Dendritic cell treated with granulocyte-macrophage colony-stimulating factor and Interleukin-4, amounts not matched to agents 40 ng/mL and 50 ng/mL, for 4 days (primary cell): ENCODE measurements around the gene AXIN1.

Source experiments
- H3K27ac Mint-ChIP-seq: one replicate; pipeline ENCODE4 v1.8.0; 2022; ENCODE audit warnings: mild to moderate bottlenecking, mixed read lengths
- H3K27me3 Mint-ChIP-seq: one replicate; pipeline ENCODE4 v1.8.0; 2022; ENCODE audit warnings: mild to moderate bottlenecking, mixed read lengths
- H3K36me3 Mint-ChIP-seq: one replicate; pipeline ENCODE4 v1.8.0; 2022; ENCODE audit warnings: low read depth, mixed read lengths
- H3K4me1 Mint-ChIP-seq: one replicate; pipeline ENCODE4 v1.8.0; 2022; ENCODE audit warnings: low read depth, mixed read lengths
- H3K4me3 Mint-ChIP-seq: one replicate; pipeline ENCODE4 v1.8.0; 2022; ENCODE audit warnings: mild to moderate bottlenecking, moderate library complexity, mixed read lengths
- H3K9me3 Mint-ChIP-seq: one replicate; pipeline ENCODE4 v1.8.0; 2022; ENCODE audit warnings: mixed read lengths
- intact Hi-C: fragments of 100-400 bp; cut with micrococcal nuclease; formaldehyde crosslinking; loops from one replicate; pipeline ENCODE4 v1.15.0; 2022

Gene AXIN1

DNA sequence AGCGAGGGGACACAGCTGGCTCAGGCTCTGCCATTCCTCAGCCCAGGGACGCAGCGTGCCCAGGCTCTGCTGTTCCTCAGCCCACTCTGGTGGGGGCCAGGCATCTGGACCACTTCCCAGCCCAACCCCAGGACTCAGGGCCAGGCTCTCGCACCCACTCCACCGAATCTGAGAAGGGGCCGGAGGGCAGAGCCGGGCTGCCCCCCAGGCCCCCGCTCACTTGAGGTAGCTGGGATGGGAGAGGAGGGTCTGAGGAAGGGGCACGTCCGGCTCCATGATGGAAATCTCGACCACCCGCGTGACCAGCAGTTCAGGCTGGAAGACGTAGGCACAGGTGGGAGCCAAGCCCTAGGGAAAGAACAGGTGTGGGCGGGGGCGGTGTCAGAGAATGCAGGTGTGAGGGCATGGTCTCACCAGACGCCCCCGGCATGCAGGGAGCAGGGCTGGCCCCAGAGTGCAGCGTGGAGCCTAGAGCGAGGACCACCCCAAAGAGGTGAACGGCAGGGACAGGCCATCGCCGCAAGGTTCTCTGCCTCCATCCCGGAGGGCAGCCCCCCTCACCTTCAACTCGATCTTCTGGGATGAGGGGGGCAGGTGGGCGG lies 24.4 kb upstream of the AXIN1 start:
- H3K4me1 Mint-ChIP-seq = peaks cover 19% of the 10 kb centered on the region

DNA sequence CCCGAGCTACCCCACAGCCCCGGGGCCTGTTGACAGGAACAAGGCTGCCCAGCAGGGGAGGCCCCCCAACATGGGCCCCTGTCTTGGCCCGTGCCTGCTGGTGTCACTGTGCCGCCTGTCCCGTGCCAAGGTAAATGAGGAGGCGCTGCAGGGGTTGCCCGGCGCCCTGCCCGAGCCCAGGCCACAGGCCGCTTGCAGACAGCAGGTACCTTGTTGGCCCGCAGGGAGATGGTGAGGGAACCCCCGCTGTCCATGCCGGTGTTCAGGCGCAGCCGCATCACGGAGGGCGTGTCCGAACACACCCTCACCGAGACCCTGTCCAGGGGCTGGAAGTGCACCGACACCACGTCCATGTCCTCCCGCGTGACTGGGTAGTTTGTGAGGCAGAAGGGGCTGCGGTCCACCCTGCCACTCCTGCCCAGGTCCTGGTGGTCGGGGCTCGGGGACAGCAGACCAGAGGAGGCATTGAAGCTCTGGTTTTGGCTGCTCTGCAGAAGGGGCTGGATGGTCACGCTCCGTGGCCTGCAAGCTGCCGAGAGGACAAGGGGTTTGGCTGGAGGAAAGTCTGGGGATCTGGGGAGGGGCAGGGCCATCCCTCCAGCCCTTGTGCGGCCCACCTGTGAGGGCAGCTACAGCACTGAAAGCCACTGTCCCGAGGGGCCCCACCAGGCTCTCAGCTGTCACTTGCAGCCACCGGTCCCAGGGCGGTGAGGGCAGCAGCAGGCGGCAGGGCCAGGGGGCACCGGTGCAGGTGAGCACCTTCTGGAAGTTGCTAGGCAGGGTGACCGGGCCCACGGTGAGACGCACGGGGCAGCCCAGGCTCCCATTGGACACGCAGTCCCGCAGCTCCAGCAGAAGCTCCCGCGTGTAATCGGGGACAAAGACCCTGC lies 23.6 kb upstream of the AXIN1 start:
- H3K27me3 Mint-ChIP-seq = no peaks in the 10 kb centered on the region
- no peak overlapping the region for H3K27ac Mint-ChIP-seq
- H3K36me3 Mint-ChIP-seq = peaks cover 73% of the 10 kb centered on the region
- H3K4me3 Mint-ChIP-seq = no peak overlapping the region
- peaks cover 26% of the 10 kb centered on the region for H3K4me1 Mint-ChIP-seq
- intact Hi-C loops = no loop called here
- H3K9me3 Mint-ChIP-seq = no peaks in the 10 kb centered on the region

More for the DNA sequence above, 24.4 kb upstream of the AXIN1 start:
- no peaks in the 10 kb centered on the region for H3K9me3 Mint-ChIP-seq
- no peaks in the 10 kb centered on the region for H3K27me3 Mint-ChIP-seq
- no peak overlapping the region for H3K4me3 Mint-ChIP-seq
- H3K36me3 Mint-ChIP-seq = peaks cover 67% of the 10 kb centered on the region
- intact Hi-C loops = no loop called here
- H3K27ac Mint-ChIP-seq = no peak overlapping the region

GRCh38 chr16:375212-375611 lies 22.7 kb upstream of the AXIN1 start:
- intact Hi-C loops = no loop called here
- Mint-ChIP-seq H3K27ac (no peak overlapping the region), H3K4me1 (peaks cover 31% of the 10 kb centered on the region), H3K4me3 (no peak overlapping the region), H3K9me3 (no peaks in the 10 kb centered on the region), H3K36me3 (peaks cover 76% of the 10 kb centered on the region), H3K27me3 (no peaks in the 10 kb centered on the region)

DNA sequence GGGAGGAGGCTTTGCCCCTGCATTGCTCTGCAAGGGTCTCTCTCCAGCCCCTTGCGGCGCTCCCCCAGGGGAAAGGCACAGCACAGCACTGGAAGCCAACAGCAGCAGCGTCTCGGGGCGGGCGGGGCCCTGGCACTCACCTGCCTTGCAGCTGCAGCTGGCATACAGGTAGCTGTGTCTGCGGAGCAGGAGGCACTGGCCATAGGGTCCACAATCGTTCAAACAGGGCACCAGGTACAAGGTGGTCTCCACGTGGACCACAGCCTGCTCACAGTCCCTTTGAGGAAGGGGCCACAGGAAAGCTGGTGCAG lies 22.0 kb upstream of the AXIN1 start:
- Mint-ChIP-seq H3K9me3 (no peaks in the 10 kb centered on the region), H3K4me3 (no peak overlapping the region), H3K27me3 (no peaks in the 10 kb centered on the region), H3K27ac (no peak overlapping the region), H3K4me1 (peaks cover 30% of the 10 kb centered on the region), H3K36me3 (peaks cover 73% of the 10 kb centered on the region)
- intact Hi-C loops = no loop called here

DNA sequence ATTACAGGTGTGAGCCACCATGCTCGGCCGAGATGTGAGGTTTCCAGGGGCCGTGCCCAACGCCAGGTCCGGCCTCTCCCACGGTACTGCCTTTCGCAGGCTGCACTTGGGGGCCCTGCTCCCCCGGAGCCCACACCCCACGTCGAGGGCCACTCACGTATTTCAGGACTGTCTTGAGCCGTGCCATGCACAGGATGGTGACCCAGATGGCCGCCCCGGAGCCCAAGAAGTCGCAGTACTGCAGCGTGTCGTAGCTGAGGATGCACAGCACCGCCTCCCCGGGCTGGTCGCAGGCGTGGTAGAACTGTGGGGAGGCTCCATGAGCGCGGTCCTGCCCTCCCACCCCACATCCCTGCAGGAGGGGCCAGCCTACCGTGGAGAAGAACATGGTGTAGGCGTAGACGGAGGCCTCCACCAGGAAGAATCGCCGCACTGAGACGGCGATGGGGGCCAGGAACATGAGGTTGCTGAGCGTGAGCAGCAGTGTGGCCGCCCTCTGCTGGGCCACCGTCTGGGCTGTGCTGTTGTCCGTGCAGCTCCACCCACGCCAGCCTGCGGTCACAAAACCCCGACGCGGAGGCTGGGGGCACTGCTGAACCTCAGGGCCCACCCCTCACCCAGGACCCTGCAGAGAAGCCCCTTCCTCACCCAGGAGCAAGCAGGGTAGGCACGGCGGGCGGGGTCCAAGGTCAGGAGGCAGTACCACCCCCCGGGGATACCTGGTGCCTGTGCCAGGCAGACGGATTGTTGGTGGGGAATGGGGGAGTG lies 21.5 kb upstream of the AXIN1 start:
- Mint-ChIP-seq H3K36me3 (peaks cover 78% of the 10 kb centered on the region), H3K9me3 (no peaks in the 10 kb centered on the region), H3K27me3 (no peaks in the 10 kb centered on the region), H3K4me3 (no peak overlapping the region), H3K27ac (no peak overlapping the region), H3K4me1 (peaks cover 32% of the 10 kb centered on the region)
- intact Hi-C loops = no loop called here

GRCh38 chr16:373020-373598 lies 20.6 kb upstream of the AXIN1 start:
- intact Hi-C loops = no loop called here
- Mint-ChIP-seq H3K27me3 (no peaks in the 10 kb centered on the region), H3K36me3 (peaks cover 87% of the 10 kb centered on the region), H3K4me1 (peaks cover 35% of the 10 kb centered on the region), H3K27ac (peak overlapping the region; percentile 12), H3K9me3 (no peaks in the 10 kb centered on the region), H3K4me3 (no peak overlapping the region)

DNA sequence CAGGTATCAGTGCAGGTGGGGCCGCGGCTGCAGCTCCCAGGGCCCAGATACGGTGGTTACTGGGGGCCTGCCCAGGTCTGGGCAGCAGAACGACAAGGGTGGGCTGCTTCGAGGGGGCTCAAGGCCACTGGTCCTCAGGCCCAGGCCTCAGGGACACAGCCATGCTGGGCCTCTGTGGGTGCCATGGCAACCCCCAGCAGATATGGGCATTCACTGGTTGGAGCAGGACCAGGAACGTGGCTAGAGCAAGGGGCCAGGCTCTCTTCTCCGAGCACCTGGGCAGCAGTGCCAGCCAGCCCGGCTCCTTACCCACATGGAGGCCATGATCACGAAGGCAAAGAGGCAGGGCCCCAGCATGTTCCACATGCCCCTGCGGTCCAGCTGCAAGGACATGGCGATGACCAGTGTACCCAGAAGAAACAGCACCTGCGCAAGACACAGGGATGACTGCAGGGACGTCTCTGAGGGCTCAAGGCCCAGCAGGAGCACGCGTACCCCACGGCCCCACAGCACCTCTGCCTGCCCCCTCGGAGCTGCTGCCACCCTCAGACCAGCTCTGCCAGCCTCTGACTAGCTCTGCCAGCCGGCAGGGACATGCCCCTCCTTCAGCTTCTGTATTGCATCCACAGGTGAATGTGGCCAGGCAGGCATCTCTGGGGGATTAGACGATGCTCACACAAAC lies 19.9 kb upstream of the AXIN1 start:
- Mint-ChIP-seq H3K36me3 (peaks cover 90% of the 10 kb centered on the region), H3K4me3 (no peak overlapping the region), H3K27ac (peak overlapping the region; percentile 12), H3K4me1 (peaks cover 35% of the 10 kb centered on the region), H3K27me3 (no peaks in the 10 kb centered on the region), H3K9me3 (no peaks in the 10 kb centered on the region)
- intact Hi-C loops = no loop called here

- no peak overlapping the region for H3K4me3 Mint-ChIP-seq
- H3K4me1 Mint-ChIP-seq = peaks cover 35% of the 10 kb centered on the region
- peak overlapping the region; percentile 83 for H3K27ac Mint-ChIP-seq
- no peaks in the 10 kb centered on the region for H3K27me3 Mint-ChIP-seq
- no peaks in the 10 kb centered on the region for H3K9me3 Mint-ChIP-seq
- peaks cover 90% of the 10 kb centered on the region for H3K36me3 Mint-ChIP-seq
- intact Hi-C loops = no loop called here
These were observed 19.2 kb upstream of the AXIN1 start for GRCh38 chr16:371515-372301.

- intact Hi-C loops = no loop called here
- H3K4me3 Mint-ChIP-seq = no peak overlapping the region
- H3K36me3 Mint-ChIP-seq = peaks cover 88% of the 10 kb centered on the region
- H3K27me3 Mint-ChIP-seq = no peaks in the 10 kb centered on the region
- peak overlapping the region; percentile 83 for H3K27ac Mint-ChIP-seq
- H3K4me1 Mint-ChIP-seq = peaks cover 35% of the 10 kb centered on the region
- H3K9me3 Mint-ChIP-seq = no peaks in the 10 kb centered on the region
These were observed 18.5 kb upstream of the AXIN1 start for GRCh38 chr16:370979-371514.

- Mint-ChIP-seq H3K27ac (peak within 1 kb of the TSS; percentile 83), H3K9me3 (no peaks in the 10 kb centered on the region), H3K4me3 (peak within 1 kb of the TSS; percentile 84), H3K36me3 (peaks cover 82% of the 10 kb centered on the region), H3K27me3 (no peaks in the 10 kb centered on the region), H3K4me1 (peaks cover 35% of the 10 kb centered on the region)
- intact Hi-C loops = no loop called here
These were observed 17.9 kb upstream of the AXIN1 start, which contains the start of gene MRPL28 for GRCh38 chr16:370443-370842. Gene MRPL28, minus strand, starts transcription at chr16:370538. Its CDS starts 320 bp downstream, at chr16:370218.

DNA sequence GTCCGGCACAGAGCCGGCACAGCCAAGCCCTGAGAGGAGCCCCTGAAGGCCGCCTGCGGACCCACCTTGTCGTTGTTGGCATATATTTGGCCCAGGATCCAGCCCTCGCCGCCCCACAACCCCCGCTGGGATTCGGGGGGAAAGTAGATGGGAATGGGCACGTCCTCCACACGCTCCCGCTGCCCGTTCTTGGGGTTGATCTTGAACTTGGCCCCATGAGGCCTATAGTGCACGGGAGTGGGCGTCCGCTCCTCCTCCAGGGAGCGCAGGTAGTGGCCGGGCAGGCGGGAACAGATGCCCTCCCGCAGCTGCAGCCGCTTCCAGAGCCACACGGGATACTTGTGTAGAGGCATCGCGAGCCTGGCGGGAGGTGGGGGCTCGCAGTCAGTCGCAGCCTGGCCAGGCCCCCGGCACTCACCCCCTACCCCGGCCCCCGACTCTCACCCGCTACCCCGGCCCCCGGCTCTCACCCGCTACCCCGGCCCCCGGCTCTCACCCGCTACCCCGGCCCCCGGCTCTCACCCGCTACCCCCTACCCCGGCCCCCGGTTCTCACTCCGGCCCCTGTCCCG lies 17.4 kb upstream of the AXIN1 start:
- H3K4me1 Mint-ChIP-seq = peaks cover 35% of the 10 kb centered on the region
- no peaks in the 10 kb centered on the region for H3K27me3 Mint-ChIP-seq
- H3K9me3 Mint-ChIP-seq = no peaks in the 10 kb centered on the region
- peak overlapping the region; percentile 72 for H3K4me3 Mint-ChIP-seq
- intact Hi-C loops = no loop called here
- peak overlapping the region; percentile 83 for H3K27ac Mint-ChIP-seq
- H3K36me3 Mint-ChIP-seq = peaks cover 77% of the 10 kb centered on the region

DNA sequence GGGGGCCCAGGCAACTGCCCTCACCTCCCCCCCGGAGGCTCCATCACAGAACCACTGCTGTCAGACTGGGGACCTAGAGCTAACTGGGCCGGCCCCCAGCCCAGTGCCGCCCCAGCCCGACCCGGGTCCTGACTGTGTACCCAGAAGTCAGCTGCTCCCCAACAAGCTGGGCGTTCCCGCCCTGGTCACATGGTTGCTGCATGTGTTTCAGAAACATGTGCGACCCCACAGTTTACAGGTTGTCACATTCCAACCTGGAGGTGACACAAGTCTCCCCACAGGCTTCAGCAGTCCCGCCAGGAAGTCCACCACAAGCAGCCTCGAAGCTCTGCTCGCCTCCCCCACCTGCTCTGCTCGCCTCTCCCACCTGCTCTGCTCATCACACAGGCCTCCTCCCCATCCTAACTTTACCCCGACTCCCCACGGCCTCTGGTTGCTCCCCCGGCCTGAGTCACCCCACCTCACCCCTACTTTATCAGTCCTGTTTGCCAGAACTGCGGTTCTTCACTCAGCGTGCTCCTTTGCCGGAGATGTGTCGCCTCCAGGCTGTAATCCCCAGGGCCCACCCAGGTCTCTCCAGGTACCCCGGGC lies 16.8 kb upstream of the AXIN1 start:
- intact Hi-C loops = no loop called here
- Mint-ChIP-seq H3K4me1 (peaks cover 41% of the 10 kb centered on the region), H3K4me3 (peak overlapping the region; percentile 72), H3K27me3 (peaks cover 2% of the 10 kb centered on the region), H3K9me3 (no peaks in the 10 kb centered on the region), H3K36me3 (peaks cover 71% of the 10 kb centered on the region), H3K27ac (peak overlapping the region; percentile 83)
